ENCODE results near the gene CDKAL1.

CDKAL1 gene

DNA sequence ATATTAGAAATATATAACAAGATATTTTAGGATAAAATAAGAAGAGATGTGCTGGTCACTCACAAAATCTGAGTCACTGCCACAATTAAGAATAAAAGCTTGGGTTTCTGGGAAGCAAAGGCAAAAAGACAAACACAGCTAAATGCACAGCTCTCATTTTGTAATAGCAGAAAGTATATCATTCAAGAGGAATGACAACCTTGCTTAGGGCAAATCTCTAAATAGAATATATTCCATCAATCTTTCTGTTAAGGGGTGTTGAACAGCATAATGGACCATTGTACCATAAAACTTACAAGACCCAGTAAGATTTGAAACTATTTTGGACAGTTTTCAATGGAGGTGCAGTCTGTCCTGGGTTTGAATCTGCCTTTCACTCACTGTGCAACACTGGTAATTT is 594.3 kb downstream of the CDKAL1 start:
- no peak for DNase-seq

DNA sequence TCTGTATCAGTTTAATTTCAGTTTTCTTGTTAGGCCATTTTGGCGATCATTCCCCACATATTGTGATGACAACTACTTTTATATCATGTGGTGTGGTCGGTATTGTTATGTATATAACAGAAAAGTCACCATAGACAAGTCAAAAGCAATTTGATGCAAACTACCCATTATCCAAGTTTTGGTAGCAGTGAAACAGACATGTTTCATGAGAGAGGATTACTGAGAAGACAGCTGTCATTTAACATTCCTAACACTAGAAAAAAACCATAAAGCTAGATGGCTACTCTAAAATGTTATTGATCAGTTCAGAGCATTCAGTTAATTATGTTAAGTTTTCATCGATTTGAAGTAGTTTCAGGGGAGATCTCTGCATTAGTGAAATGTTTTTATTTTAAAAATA is 597.1 kb downstream of the CDKAL1 start:
- DNase-seq: no peak

DNA sequence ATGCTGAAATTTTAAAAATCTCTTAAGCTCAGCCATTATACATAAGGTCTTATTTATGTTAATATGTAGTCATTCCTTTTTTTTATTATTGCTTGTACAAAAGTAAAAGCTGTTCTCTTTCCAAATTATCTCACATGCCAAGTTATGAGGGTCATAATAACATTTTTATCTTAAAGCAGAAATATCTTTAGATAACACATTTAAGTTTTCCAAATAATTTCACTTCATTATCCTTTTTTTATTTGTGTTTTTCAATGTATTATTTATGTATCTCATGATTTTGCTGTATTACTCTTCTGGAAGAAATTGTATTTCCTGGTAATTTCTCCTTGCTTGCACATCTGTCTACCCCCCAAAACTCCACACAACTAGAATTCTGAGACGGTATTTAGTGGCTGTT is 598.2 kb downstream of the CDKAL1 start:
- DNase-seq: no peak

DNA sequence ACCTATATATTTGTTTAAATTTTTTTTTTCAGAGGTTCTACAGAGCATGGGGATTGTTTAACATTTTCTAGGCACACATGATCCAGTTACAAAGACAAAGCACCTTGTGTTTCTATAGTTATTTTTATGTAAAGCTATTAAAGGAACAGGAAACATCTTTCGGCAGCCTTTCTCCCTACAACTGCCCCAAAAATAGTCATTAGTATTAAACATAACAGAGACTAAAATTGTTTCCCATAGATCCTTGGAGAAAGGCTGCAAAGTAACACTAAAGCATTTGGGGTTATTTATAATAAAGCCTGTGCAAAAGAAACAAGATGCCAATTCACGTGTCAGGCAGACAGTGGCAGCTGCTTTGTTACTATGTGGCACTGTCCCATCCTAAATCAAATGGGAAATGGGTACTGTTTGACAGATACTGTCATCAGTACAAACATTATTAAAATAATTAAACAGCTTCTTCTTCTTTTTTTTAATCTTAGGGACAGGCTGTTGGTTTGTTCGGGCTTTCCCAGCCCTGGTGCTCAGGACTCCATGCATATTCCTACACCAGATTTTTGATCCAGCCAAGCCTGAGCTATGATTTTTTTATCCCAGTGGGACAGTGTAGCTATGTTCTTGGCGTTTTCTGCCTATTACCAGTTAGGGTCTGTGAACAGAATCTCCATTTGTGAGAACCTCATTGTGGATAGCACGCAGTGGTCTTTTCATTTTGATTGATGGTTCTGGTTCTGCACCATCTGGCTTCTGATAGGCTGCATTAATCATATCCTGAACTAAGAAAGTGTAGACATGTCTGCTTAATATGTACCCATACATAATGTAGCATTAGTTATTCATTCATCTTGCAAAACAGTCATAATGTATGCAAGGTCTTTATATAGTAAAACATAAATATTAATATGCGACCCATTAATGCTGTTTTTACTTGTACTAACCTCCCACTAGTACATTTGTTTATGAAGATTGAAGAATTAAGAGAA is 598.9 kb downstream of the CDKAL1 start:
- DNase-seq: peak; percentile 48

DNA sequence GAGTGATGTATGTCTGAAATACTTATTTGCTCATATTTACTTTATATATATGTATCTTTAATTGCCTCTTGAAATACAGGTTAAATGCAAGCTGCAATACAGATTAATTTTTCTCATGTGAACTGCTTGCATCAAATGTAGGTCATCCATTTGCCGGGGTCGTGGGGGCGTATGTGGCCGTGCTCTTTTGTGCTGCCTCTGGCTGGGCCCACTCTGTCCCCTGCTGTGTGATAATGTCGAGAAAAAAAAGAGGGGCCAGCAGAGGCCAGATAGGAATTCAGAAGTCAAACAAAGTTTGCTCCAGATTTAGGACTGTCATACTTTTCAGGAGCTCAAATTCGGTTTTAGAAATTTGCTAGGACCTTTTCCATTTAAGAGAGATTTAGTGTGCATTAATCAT is 599.6 kb downstream of the CDKAL1 start:
- DNase-seq: no peak

DNA sequence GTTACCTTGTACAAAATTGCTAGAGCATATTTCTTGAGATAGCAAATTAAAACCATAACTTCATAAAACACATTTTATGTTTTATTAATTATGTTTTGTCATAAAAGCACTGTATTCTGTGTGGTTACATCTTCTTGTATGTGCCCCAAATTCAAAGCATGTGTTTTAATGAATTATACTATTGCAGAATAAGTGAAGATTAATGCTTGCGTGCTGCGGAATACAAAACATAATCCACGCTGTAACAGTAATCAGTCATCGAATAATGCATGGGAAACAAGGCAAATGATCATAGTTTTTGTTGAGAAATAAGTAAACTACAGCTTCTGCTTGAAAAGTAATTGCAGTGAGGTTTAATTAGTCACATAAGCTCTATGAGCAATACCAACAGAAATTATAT is 600.1 kb downstream of the CDKAL1 start:
- no peak for DNase-seq

DNA sequence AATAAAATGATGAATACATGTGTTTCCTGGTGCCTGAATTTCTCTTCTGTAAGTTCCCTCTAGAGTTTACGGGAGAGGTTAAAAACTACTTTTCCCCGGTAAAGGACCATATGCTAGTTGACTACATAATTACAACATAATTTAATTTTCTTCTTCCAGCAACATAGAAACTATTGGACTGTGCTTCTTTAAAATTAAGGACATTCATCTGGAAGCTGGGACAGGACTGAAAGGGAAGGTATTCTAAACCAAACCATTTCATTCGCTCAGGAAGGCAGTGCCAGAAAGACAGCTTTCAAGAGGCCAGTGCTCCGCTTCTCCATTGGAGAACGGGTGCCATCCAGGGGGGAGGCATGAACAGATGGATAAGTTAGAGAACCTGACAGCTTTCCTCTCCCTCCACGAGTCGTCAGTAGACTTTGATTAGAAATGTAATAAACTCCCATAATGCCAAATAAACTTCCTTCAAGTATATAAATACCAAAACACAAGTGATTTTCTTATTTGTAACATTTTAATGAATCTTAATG is 601.3 kb downstream of the CDKAL1 start:
- DNase-seq: no peak

DNA sequence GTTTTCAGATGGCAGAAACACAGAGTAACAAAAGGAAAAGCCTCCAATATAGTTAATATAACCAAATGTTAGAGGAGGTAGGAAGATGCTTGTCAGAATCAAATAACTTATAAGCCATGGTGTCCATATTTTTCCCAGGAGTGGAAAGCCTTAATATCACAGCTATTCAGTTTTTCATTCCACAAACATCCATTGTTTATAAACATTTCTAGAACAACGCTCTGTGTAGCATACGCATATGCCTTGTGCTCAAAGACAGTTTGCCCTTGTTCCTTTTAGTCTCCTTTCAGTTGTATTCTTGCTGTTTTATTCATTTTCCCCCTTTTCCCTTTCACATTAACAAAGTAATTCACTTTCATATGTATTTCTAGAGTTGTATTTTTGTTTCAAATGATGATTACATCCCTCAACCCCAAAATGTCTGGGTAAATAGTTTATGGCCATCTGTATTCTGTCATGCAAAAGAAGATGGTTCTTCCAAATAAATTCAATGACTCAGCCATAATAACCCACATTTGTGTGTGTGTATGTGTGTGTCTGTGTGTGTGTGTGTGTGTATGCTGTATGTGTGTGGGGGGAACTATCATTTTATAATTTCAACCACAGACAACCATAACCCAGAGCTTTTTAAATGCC is 603.6 kb downstream of the CDKAL1 start:
- no peak for DNase-seq

DNA sequence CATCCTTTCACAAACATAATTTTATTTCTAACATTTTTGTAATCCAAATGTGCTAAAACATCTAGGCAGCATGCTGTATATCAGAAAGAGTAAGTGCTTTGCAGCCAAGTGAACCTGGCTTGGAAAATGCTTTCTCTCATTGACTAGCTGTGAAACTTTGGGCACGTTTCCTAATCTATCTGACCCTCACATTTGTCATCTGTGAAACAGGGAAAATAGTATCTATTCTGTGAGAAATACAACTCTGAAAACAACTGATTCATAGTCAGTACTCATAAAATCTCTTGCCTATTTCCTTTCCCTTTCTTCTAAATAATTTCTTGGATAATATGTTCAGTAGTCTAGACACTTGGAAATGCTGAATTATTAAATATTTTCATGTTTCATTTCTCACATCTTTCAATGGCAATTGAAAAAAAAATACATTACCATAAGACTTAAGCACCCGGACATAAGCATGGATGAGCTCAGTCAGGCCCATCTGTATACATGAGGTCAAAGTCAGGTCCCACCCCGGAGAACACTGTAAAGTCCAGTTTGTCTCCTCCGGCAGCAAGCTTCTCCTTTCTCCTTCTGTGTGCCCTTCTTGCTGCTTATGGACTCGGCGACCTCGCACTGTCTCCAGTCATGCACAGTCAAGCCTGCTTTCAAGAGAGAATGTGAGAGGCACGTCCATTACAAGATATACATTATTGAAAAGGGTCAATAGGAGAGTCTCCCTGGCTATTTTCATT is 604.2 kb downstream of the CDKAL1 start:
- no peak for DNase-seq

DNA sequence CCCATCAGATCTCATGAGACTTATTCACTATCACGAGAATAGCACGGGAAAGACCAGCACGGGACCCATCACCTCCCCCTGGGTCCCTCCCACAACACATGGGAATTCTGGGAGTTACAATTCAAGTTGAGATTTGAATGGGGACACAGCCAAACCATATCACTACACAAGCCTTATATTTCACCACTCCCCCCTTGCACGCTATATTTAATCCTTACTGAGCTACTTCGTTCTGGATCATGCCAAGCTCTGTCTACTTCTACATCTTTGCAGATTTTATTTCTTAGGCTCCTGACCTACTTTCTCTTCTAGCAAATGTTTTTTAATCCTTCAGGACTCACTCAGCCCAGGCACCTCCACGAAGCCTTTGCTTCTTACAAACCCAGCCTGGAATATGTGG is 606.7 kb downstream of the CDKAL1 start:
- DNase-seq: no peak

DNA sequence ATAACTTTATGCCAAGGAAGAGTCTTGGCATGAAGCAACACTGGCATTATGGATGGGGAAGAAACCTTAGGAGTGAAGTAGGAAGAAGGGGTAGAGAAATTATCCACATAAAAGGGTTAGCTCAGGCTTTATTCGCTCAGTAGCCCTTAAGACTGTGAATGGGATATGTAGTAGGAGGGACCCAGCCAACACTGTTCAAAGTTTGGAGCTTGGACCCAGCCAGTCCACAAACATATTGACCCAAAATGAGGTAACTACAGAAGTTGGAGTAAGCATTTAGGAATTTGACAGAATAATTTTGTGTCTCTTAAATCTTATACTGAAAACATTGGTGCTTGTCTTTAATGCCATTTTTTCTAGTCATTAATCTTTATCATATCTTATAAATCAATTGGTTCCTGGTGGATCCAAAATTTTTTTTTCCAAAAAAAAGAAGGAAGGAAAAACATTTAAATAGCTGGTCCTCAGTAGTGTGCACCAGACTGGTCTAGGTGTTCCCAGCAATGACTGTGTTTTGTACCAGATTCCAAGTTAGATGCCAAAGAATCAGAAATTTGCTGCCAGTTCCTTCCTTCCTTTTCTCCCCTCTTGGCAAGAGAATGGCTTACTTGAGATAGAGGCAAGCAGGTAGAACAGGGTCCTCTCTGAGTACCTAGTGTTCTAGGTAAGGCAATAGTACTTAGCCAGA is 607.5 kb downstream of the CDKAL1 start:
- no peak for DNase-seq

DNA sequence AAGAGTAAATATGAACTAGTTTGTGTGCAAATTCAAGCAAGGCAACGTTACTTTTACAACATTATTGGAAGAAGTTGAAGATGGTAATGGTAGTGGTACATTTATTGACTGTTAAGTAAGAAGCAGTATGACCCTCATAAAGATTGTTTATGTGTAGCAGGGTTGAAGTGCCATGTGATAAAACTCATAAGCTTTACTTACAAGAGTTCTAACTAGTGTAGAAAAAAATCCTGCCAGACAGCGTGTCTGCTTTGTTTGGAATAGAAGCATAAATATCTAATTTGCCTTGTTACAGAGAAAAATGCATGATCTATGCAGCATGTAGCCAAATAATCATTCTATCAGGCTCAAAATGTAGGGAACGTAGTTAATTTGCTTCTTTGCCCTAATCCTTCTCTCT is 608.5 kb downstream of the CDKAL1 start:
- no peak for DNase-seq

DNA sequence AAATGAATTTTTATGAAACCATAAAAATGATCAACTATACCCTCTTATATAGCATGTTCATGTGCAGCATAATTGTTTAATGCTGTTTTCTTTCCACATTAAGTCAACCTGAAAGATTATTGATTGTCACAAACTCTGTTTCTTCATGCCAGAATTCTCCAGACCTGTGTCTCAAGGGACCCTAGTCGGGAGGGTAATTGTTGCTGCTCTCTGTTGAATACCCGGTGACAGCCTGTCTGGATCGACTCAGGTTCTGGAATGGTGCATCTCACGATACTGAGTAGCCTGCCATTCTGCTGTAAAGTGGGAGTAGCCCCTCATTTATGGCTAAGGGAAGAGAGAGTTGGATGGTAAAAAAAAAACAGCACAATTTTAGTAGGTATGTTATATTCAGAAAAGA is 609.4 kb downstream of the CDKAL1 start:
- DNase-seq: no peak

DNA sequence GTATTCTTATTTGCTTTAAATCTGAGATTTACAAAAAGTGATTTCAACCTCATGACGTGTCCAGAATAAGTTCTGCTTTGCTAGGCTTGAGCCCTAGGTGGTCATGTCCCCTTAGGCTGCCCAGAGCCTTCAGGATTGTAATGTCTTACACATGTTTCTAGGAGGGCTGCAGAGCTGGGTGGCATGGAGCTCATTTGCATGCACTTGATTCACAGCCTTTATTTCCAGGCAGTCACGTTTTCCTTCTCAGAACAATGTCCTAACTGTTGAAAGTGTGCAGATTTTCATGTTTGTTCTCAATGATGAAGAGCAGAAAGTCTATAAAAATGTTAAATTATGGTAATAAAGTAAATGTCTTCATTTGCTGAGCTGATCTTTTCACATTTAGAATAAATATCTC is 610.7 kb downstream of the CDKAL1 start:
- DNase-seq: no peak

DNA sequence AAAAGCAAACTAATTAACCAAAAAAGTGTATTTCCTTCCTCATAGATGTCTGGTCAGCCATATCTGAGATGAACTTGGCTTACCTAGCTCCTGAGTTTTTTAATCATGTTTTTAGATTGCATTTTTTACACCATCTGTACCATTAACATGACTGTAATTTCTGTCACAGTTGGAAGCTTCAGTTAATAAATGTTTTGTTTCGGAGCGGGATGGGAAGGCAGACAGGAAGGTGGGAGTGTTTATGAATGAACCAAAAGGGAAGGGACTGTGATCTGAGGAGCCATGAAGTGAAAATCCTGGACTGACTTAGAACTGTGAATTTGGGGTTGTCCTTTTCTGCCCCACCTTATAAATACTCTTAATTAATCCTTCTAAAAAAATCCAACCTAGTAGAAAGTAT is 613.7 kb downstream of the CDKAL1 start:
- no peak for DNase-seq

DNA sequence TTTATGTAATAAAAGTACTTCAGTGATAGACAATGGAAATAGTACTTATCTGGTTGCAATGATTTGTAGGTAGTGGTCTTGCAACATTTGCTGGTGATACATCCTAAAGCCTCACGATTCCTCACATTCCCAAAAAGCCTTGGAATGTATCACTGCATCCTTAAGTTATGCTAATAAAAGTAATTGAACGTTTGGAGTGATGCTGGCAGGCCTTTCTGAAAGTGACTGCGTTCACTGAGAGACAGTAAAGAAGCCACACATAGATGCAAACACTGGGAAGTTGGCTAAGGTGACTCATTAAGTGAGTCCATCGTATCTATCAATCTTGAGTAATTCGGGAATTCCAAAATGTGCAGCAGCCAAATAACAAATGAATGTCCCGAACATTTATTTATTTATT is 615.2 kb downstream of the CDKAL1 start:
- no peak for DNase-seq

DNA sequence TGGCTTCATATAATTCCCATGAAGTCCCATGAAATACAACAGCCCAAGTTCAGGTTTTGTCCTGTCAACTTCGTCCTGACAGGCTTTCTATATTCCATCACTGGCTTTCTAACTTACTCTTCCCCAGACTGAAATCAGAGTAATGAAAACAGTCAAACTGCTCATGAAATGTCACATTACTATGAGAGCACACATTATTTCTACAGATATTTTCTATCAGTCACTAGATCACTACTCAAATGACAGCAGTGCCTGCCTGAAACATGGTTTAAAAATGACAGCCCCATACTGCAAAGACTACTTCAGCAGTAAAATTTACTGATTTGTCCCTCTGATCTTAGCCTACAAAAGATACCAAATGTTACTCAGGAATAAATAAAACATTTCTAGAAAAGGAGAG is 616.4 kb downstream of the CDKAL1 start:
- no peak for DNase-seq

DNA sequence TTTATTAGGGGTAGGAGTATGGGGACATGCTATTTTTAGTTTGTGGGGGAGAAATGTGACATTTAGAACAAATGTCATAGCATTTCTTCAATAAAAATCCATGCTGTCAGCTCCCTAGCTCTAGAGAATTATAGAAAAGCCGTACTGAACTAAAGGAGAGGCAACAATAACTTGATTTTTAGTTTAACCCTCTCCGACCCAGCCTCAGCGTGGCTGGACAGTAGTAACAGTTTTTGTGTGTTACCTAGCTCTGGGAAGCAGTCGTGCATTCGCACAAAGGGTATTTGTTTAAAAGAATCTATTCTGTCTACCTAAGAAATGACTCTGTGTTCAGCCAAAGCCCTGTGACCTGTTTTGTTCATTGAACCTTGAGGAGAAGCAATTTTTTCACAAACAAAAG is 616.9 kb downstream of the CDKAL1 start:
- DNase-seq: no peak

DNA sequence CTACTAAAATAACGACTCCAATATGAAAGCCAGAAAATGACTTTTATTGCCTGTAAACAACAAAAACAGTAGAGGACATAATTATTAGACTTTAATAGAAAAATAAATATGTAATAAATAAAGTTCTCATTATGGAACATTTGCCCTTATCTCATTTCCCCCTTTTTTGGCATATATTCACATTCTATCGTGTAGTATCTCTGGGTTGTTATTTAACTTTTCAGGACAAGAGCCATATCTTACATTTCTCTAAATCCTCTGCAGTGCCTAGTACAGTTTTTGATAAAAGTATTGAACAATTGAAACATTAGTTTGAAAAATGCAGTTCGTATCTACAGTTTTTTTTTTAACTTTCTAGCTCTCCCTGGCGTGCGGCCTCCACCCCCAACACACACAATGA is 617.3 kb downstream of the CDKAL1 start:
- DNase-seq: no peak

DNA sequence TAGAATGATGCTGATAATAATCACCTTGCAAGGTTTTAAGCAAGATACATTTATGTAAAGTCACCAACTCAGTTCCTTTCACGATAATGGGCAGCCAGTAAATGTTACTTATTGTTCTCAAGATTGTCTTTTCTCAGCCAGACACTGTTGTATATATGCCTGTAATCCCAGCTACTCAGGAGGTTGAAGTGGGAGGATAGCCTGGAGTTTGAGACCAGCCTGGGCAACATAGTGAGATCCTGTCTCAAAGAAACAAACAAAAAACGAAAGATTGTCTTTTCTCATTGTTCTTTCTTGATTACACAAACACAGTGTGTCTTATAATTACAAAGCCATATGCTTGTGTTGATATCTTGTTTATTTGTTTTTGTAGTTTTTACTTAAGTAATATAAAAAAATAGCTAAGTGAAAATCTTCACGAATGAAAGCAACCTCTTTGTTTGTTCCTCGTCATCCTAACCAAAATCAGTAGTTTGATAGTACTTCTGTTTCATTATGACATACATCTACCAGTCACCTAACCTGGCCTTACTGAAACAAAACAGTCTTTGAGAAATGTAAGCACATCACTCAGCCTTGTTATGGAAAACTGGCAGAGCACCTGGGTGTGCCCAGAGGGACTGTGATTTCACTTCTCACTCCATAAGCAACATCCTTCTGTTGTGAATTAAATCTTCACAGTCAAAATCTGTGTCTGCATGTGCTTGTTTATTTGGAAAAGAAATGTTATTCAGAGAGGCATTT is 623.1 kb downstream of the CDKAL1 start:
- no peak for DNase-seq

DNA sequence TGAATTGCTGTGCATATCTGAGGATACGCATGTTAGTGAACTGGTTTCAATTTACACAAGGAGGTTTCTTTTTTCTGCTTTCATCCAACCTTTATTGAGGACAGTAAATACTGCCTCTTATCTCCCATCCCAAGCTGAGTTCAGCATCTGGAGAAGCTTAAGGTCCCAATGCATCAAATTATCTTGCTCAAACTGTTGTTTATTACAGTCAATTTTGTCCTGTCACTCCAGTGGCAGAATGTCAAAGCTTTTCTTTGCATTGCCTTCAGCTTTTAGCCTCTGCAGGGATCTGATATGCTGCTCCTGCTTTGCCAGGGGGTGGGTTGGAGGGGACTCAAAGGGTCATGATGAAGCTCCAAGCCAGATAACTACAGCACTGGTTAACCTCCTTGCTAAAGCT is 623.9 kb downstream of the CDKAL1 start:
- DNase-seq: no peak

DNA sequence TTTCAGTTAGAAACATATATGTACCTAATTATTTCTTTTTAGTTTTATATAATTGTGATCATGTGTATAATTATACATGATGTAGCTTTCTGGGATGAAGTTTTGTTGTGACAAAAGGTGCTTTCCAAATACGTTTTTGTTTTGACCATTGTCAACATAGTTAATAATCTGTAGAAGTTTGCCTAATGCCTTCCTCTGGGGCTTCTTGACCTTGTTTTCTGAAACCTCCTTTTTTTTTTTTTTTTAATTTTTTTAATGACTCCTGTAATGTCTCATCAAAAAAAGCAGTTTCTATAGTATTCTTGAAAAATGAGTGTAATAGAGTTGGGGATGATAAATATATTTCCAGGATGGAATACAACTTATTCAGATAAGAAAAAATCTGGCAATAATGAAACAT is 624.6 kb downstream of the CDKAL1 start:
- DNase-seq: no peak
